T-helper 1 cell treated with Interleukin-12 subunit alpha and Interleukin-12 subunit beta and Interleukin-4 antibody, amounts not matched to agents 30 μg/mL and 1 μg/mL, for 36 hours (primary cell): Measurements from ENCODE around the gene HIGD1C.
"Not testable (repeated sequence)": the region's sequence is repeated elsewhere in the genome, so short reads cannot be mapped to it uniquely, and the experiment has no call there.

Source experiments
- H3K27ac Mint-ChIP-seq: one replicate; pipeline ENCODE4 v1.8.0; 2021; ENCODE audit warnings: mild to moderate bottlenecking, mixed read lengths
- H3K27me3 Mint-ChIP-seq: one replicate; pipeline ENCODE4 v1.8.0; 2021; ENCODE audit warnings: low read depth, mixed read lengths
- H3K36me3 Mint-ChIP-seq: one replicate; pipeline ENCODE4 v1.8.0; 2021; ENCODE audit warnings: low read depth, mixed read lengths
- H3K4me1 Mint-ChIP-seq: one replicate; pipeline ENCODE4 v1.8.0; 2021; ENCODE audit warnings: low read depth, mixed read lengths
- H3K4me3 Mint-ChIP-seq: one replicate; pipeline ENCODE4 v1.8.0; 2021; ENCODE audit warnings: mild to moderate bottlenecking, moderate library complexity, mixed read lengths
- H3K9me3 Mint-ChIP-seq: one replicate; pipeline ENCODE4 v1.8.0; 2021; ENCODE audit warnings: mixed read lengths

The HIGD1C gene

DNA sequence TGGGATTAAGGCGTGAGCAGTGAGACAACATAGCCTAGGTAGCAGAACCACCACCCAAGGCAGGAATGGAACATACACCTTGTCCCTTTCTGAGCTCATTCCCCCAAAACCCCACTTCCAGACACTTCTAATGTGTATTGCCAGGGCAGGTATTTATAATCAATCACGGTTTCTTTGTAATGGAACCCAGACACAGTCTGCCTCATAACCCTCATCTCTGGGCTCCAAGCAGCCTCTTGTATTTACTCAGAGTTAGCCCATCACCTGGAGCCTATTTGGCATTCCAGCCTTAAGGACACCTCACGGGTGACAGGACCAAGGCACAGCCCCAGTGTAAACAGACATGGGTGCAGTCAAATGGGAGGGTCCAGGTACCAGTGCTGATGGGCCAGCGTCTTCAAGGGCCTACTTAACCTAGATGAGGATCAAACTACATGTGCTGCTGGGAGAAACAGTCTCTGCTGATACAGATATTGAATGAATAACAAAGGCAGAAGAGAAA lies 2.5 kb upstream of the HIGD1C start:
- Mint-ChIP-seq H3K9me3 (peaks cover 5% of the 10 kb centered on the region), H3K4me1 (no peaks in the 10 kb centered on the region), H3K27ac (no peak overlapping the region), H3K27me3 (no peaks in the 10 kb centered on the region), H3K4me3 (no peak overlapping the region), H3K36me3 (no peaks in the 10 kb centered on the region)

DNA sequence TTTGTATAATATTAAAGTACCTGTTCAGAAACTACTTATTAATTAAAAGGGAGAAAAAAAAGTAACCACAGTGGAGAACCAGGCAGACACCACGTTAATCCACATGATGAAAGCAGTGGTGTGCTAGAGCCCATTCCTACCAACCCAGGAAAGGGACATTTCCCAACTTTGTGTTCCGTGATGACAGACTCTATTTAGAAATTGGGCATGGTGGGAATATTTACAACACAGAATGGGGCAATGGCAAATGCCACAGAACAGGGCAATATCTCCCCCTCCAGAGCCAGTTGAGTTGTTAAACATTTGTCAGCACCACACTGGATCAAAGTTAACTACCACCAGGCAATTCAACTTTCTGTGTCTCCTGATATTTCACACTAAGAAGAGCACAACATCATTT lies 1.2 kb upstream of the HIGD1C start:
- H3K4me1 Mint-ChIP-seq: no peaks in the 10 kb centered on the region
- no peaks in the 10 kb centered on the region for H3K36me3 Mint-ChIP-seq
- no peak overlapping the region for H3K4me3 Mint-ChIP-seq
- no peak overlapping the region for H3K27ac Mint-ChIP-seq
- peaks cover 5% of the 10 kb centered on the region for H3K9me3 Mint-ChIP-seq
- H3K27me3 Mint-ChIP-seq: no peaks in the 10 kb centered on the region

DNA sequence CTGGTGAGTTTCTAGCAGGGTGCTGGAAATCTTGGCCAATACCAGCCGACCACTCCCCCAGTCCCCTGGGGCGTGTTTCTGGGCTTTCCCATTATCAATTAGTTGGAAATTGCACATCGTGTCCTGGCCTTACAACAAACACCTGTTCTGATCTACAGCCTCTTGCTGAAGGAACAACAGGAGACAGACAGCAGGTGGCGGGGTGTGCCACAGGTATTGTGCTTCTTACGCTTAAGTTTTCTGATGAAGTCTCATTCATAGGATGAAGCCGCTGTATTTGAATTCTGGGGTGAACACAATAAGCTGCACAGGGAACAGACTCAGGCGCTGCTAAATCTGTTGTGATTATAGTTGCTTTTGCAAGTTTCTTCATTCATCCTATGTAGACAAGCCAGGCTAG lies 703 bp downstream of the HIGD1C start:
- H3K27ac Mint-ChIP-seq: no peak overlapping the region
- H3K9me3 Mint-ChIP-seq: no peaks in the 10 kb centered on the region
- H3K4me1 Mint-ChIP-seq: no peaks in the 10 kb centered on the region
- H3K27me3 Mint-ChIP-seq: no peaks in the 10 kb centered on the region
- no peak overlapping the region for H3K4me3 Mint-ChIP-seq
- no peaks in the 10 kb centered on the region for H3K36me3 Mint-ChIP-seq

DNA sequence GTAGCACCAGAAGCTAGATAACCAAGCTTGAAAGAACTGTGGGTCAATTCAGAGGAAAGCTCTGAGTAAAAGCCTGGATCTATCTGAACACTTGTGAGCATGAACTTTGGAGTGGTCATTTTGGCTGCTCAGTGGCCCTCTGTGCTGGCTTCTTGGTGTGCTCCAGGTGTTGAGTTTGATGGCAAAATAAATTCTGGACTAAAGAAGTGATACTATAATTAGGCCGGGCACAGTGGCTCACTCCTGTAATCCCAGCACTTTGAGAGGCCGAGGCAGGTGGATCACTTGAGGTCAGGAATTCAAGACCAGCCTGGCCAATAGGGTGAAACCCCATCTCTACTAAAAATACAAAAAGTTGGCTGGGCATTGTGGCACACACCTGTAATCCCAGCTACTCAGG lies 2.4 kb downstream of the HIGD1C start:
- not testable (repeated sequence) for H3K36me3 Mint-ChIP-seq, H3K9me3 Mint-ChIP-seq, H3K27me3 Mint-ChIP-seq, H3K4me1 Mint-ChIP-seq, H3K4me3 Mint-ChIP-seq, H3K27ac Mint-ChIP-seq

DNA sequence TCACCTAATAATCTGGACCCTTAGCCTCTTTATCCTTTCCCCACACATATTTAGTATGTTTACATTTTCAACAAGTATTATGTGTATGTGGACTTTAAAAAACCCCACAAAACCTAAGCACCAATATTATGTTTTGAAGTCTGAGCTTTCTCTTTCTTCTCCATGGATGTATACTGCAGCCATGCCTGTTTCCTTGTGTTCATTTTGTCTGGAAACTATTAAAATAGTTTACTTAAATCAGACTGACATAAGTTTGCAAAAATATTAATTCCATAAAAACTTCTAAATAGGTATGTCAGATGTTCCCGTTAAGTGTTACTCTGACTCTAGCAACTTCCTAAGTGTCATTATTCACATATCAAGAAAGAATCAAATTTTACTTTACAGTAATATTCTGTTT lies 2.9 kb downstream of the HIGD1C start:
- peaks cover 6% of the 10 kb centered on the region for H3K4me1 Mint-ChIP-seq
- H3K27me3 Mint-ChIP-seq: no peaks in the 10 kb centered on the region
- no peaks in the 10 kb centered on the region for H3K36me3 Mint-ChIP-seq
- no peak overlapping the region for H3K27ac Mint-ChIP-seq
- no peak overlapping the region for H3K4me3 Mint-ChIP-seq
- no peaks in the 10 kb centered on the region for H3K9me3 Mint-ChIP-seq

DNA sequence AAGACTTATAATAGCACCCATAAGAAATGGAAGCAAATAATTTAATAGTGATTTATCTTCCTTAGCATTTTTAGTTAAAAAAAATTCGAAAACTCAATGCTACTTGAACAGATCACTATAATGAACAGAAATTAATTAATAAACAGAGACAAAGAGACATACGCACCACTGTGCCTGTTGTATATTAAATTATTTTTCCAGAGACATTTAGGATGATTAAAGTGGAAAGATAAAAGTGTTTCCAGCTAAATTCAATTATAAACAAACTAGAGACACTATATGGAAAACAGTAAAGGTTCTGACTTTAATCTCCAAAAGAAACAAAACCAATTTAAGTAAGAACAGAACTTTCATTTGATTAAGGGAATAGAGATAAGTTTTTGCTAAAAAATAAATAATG lies 3.4 kb downstream of the HIGD1C start:
- no peak overlapping the region for H3K27ac Mint-ChIP-seq
- peaks cover 8% of the 10 kb centered on the region for H3K4me1 Mint-ChIP-seq
- H3K9me3 Mint-ChIP-seq: no peaks in the 10 kb centered on the region
- H3K36me3 Mint-ChIP-seq: no peaks in the 10 kb centered on the region
- no peaks in the 10 kb centered on the region for H3K27me3 Mint-ChIP-seq
- no peak overlapping the region for H3K4me3 Mint-ChIP-seq

DNA sequence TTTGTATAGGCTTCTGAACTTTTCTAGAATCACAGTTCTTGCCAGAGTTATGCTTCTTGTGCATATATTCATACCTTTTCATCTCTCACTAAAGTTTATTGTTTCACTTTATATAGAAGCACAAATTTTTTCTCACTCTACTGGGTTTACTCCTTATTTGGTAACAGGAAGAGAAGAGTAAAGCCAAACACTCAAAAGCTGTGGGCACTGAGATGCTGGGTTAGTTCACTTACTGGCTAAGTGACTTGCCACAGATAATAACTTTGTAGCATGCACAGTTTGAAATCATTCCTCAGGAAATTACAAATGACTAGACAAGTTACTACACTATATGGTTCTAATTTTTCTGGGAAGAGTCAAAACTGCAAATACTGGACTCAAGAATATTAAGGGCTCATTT lies 7.8 kb downstream of the HIGD1C start:
- Mint-ChIP-seq H3K36me3 (no peaks in the 10 kb centered on the region), H3K4me3 (no peak overlapping the region), H3K9me3 (no peaks in the 10 kb centered on the region), H3K27ac (no peak overlapping the region), H3K27me3 (no peaks in the 10 kb centered on the region), H3K4me1 (peaks cover 10% of the 10 kb centered on the region)

DNA sequence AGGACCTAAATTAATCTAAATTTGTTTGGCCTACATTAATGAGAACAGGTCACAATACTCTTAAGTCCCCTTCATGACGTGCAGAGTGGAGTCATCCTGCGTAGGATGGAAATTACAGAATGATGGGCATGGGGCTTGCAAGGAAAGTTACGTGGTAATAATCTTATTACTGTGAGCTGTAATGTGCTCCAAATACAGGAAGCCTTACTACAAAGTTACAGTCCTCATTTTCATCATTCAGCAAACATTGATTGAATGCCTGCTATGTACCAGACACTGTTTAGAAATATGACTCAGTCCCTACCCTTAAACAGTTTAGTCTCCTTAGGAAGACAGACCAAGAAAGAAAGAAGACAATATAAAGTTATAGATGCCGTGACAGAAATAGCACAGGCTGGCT lies 9.4 kb downstream of the HIGD1C start:
- Mint-ChIP-seq H3K9me3 (no peaks in the 10 kb centered on the region), H3K27me3 (no peaks in the 10 kb centered on the region), H3K4me3 (no peak overlapping the region), H3K36me3 (peaks cover 5% of the 10 kb centered on the region), H3K4me1 (peaks cover 10% of the 10 kb centered on the region), H3K27ac (no peak overlapping the region)

DNA sequence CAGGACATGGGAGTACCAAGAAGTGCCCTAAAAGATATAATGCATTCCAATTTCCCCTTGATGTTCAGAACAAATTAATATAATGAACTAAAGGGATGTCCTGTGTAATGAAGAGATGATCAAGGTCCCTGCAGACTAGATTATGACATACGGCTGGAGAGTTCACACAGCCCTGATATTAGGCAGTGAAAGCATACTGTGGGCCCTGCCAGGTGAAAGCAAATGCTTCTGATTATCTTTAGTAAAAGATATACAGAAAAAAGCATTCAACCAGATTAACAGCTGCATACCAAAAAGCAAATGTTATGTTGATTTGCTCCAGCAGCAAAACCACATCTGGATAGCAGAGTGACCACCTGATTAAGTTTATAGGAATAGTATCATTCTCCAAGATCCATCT lies 12.1 kb downstream of the HIGD1C start:
- Mint-ChIP-seq H3K4me1 (peaks cover 10% of the 10 kb centered on the region), H3K4me3 (no peak overlapping the region), H3K27ac (no peak overlapping the region), H3K36me3 (peaks cover 14% of the 10 kb centered on the region), H3K9me3 (no peaks in the 10 kb centered on the region), H3K27me3 (no peaks in the 10 kb centered on the region)

DNA sequence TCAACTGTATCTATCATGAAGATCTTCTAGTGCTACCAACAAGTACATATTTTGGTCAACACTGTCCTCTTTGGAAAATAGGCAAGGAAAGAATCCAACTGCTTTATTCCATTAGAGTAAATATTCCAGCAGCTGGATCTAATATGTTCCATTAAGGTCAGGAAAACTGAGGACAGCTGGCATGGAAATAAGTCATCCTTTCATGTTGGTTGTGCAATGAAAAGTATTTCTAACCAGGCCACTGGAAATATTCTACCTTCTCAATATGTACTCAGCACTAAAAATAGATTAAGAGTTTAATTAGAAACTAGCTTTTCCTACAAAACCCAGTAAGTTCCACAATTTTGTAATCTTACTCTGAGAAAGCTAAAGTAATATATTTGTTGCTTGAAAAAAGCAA lies 19.6 kb downstream of the HIGD1C start:
- Mint-ChIP-seq H3K4me3 (no peak overlapping the region), H3K27me3 (no peaks in the 10 kb centered on the region), H3K36me3 (peaks cover 48% of the 10 kb centered on the region), H3K27ac (no peak overlapping the region), H3K4me1 (peaks cover 7% of the 10 kb centered on the region), H3K9me3 (peaks cover 10% of the 10 kb centered on the region)

DNA sequence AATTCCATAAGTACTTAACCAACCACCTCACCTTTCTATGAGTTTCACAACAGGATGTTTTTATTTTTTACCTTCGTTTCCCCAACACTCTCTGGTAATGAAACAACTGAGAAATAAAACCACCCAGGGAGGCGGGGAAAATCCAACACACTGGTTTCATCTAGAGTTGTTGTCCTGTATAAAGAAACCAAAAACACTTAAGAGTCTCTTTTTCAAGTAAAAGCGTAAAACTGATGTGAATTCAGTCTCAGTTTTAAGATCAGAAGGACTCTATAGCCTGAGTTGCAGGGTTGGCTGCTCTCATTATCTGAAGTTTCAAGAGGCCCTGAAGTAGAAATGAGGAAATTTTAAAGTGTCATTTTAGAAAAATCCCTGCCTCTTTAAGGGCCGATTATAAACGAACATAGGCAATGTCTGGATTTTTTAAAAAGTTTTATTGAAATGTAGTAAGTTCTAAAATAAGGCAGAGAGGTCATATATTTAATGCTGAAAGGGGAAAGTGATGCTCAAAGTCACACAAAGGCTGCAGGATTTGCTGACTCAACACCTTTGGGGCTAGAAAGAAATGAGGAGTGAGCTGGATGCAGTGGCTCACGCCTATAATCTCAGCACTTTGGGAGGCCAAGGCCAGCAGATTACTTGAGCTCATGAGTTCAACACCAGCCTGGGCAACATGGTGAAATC lies 27.2 kb downstream of the HIGD1C start:
- Mint-ChIP-seq H3K4me1 (peaks cover 32% of the 10 kb centered on the region), H3K27me3 (no peaks in the 10 kb centered on the region), H3K27ac (peak overlapping the region; percentile 97), H3K36me3 (peaks cover 36% of the 10 kb centered on the region), H3K4me3 (peak overlapping the region; percentile 62), H3K9me3 (peaks cover under 1% of the 10 kb centered on the region)

DNA sequence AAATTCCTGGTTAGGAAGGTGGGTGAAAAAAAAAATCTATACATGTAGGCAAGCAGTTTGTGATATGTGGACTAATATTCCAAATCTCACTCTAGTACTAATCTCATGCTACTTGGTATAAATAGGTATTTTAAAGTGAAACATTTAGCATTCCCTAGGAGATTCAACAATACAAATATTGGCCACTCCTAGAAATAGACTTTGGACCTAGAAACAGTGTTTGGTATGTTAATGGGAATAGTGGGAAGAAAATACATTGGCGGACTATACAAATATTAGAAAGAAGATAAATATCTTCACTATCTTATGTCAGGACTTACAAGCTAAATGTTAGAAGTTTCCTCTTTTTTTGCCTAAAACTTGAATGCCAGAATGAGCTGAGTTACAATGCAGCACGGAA lies 28.2 kb downstream of the HIGD1C start:
- Mint-ChIP-seq H3K36me3 (peaks cover 28% of the 10 kb centered on the region), H3K4me3 (peak overlapping the region; percentile 62), H3K27me3 (no peaks in the 10 kb centered on the region), H3K9me3 (no peaks in the 10 kb centered on the region), H3K4me1 (peaks cover 38% of the 10 kb centered on the region), H3K27ac (peak overlapping the region; percentile 97)

DNA sequence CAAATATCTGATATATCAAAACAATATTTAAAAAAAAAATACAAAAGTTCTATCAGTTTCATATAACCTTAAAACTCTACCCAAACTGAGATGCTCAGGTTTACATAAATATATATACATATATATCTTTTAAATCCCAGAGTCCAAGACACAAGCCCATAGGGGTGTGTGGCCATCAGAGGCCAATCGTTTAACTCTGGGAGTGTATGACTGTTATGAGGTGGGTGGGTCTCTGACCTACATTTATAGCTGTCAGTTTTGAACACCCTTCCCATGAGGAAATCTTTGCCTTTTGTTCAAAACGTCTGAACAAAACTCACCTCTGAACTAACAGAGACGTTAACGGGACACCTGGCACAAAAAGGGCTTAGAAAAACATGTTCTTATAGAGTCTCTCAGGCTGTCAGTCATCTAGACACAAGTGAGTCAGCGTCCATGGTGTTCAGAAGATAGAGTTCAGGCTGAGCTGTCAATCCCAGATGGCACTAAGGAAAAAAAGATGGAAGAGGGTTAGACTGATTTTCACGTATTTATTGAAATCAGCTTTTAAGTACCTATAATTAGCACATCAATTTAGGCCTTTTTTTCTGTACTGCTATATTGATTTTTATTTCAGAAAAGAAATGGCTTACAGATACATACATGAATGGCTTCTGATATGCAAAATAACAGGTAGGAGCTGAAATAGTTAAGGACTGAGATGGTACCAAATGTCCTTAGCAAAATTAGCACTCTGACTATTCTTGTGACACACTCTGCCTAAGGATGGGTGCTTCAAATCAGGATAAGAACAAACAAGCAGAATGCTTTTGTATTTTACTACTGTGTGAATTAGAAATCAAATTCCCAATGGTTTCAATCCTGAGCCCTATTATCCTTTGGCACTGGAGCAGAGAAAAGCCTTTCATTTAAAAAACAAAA lies 29.2 kb downstream of the HIGD1C start:
- Mint-ChIP-seq H3K9me3 (no peaks in the 10 kb centered on the region), H3K4me1 (peaks cover 44% of the 10 kb centered on the region), H3K27me3 (no peaks in the 10 kb centered on the region), H3K4me3 (no peak overlapping the region), H3K36me3 (peaks cover 22% of the 10 kb centered on the region), H3K27ac (peak overlapping the region; percentile 73)

DNA sequence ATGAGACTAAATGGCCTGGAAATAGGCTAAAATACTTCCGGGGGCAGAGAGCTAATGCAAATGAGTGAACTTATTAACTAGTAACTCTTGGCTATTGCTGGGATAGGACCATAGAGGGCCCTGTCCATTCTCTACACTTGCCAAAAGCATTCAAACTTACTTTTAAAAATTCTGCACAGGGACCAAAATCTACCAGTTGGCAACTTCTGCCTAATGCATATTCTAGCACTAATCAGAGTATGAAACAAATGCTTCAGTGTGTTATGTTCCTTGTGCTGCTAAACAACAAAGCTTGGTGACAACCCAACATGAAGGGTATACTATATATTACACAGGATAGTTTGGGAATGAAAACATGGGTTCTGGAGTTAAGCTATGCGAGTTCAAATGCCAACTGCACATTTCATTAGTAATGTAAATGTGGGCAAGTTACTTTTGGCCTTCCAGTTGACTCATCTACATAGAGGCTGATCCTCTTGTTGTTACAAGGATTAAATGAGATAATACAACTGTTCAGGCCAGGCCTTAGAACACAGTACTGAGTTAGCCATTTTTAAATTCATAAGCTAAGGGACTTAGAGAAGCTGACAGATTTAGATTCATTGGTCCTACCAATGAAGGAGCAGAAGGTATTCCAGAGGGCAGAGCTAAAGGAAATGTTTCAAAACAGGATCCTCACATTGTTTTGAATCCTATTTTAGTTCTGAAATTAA lies 32.4 kb downstream of the HIGD1C start:
- no peak overlapping the region for H3K4me3 Mint-ChIP-seq
- peaks cover 20% of the 10 kb centered on the region for H3K36me3 Mint-ChIP-seq

More for the DNA sequence above, 32.4 kb downstream of the HIGD1C start:
- Mint-ChIP-seq H3K27ac (no peak overlapping the region), H3K27me3 (no peaks in the 10 kb centered on the region), H3K4me1 (peaks cover 39% of the 10 kb centered on the region), H3K9me3 (no peaks in the 10 kb centered on the region)
